Activated CD8-positive, alpha-beta memory T cell treated with anti-CD3 and anti-CD28 coated beads for 48 hours (primary cell): ENCODE data around the gene EIF3F.

Source experiments
- DNase-seq, 3 experiments: peaks; one replicate each; pipeline ENCODE4 v3.0.0-alpha.2; 2020; ENCODE audit warnings: low read depth in 2 of 3, low spot score in 2 of 3

The EIF3F gene

GRCh38 chr11:8021920-8022319, 34.8 kb downstream of the EIF3F start:
- no peak for DNase-seq

DNA sequence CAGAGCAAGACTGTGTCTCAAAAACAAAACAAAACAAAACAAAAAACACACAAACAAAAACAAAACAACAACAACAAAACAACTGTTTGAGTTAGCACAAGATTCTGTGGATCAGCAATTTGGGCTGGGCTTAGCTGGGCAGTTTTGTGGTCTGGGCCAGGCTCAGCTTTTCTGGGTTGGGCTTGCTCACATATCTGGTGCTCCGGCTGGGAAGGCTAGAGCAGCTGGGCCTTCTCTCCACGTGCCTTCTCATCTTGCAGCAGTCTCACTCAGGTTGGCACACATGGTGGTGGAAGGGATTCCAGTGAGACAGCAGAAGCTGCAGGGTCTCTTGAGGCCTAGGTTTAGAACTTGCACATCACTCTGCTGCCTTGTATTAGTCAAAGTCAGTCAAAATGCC, 35.7 kb downstream of the EIF3F start:
- no peak for DNase-seq

GRCh38 chr11:8023831-8024555, 36.9 kb downstream of the EIF3F start:
- DNase-seq: no peak

DNA sequence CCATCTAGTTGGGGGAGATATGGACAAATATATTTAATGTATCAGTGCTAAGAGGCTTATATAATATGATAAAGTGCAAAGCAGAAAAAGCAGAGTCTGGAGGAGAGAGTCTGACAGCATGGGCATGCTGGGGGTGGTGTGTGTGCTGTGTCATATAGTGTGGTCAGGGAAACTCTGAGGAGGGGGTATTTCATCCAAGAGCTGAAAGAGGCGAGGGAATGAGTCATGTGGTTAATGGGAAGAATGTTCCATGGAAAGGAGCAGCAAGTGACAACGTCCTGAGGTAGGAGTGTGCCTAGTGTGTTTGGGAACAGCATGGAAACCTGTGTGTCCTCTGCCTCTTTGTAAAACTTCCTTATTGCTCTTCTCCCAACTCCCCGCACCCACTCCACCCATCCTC, 38.0 kb downstream of the EIF3F start:
- DNase-seq: no peak

DNA sequence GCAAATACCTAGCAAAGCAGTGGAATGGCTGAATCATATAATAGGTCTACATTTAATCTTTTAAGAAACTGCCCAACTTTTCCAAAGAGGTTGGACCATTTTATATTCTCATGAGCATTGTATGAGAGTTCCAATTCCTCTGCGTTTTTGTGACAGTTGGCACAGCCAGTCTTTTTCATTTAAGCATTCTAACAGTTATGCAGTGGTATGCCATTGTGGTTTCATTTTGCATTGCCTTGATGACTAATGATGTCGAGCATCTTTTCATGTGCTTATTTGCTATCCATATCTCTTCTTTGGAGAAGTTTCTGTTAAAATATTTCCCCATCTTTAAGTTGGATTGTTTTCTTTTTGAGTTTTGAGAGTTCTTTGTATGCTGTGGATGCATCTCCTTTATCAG, 38.7 kb downstream of the EIF3F start:
- DNase-seq: no peak

GRCh38 chr11:8026982-8027381, 39.8 kb downstream of the EIF3F start:
- no peak for DNase-seq

- DNase-seq: no peak
These were observed 41.6 kb downstream of the EIF3F start for GRCh38 chr11:8028766-8029165.

- no peak for DNase-seq
These were observed 43.5 kb downstream of the EIF3F start for GRCh38 chr11:8030526-8031247.

GRCh38 chr11:8031248-8032115, 44.3 kb downstream of the EIF3F start:
- no peak for DNase-seq

GRCh38 chr11:8032122-8032521, 45.0 kb downstream of the EIF3F start:
- DNase-seq: no peak

GRCh38 chr11:8032576-8033304, 45.6 kb downstream of the EIF3F start:
- no peak for DNase-seq

DNA sequence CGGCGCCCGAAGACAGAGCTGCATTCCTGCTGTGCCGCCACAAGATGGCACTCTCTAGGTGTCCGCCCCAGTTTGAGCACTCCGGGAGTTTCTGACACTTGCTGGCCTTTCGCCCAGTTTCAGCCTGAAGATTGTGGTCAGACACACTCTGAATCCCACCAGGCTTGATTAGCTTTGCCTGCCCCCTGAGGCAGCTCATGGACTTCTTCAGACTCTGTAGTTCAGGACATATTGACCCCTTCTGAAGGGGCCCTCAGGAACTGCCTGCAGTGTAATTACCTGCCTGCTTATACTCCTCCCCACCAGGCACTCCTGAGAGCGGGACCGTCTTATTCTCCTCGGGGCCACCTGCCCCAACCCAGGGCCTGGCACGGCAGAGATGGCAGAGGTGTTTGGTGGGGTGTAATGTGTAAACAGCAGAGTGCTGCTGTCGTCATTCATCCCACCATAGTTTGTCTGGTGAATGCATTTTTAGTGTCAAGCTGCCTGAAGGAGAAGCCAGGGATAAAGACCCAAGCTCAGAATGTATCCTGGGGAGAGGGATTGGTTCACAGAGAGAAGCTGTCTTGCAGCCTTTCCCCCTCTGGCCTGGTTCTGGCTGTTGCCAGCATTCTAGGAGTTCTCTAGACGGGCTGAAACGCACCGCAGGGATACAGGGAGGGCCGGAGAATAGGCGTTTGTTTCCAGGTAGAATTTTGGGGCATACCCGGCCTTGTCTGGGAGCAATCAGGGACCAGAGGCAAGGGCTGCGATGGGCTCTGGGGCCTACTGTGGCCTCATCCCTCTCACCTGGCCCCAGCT, 46.4 kb downstream of the EIF3F start:
- peak in 2 of 3 experiments; percentile 30 to 33 for DNase-seq

- no peak for DNase-seq
These were observed 47.0 kb downstream of the EIF3F start for GRCh38 chr11:8034106-8034585.

DNA sequence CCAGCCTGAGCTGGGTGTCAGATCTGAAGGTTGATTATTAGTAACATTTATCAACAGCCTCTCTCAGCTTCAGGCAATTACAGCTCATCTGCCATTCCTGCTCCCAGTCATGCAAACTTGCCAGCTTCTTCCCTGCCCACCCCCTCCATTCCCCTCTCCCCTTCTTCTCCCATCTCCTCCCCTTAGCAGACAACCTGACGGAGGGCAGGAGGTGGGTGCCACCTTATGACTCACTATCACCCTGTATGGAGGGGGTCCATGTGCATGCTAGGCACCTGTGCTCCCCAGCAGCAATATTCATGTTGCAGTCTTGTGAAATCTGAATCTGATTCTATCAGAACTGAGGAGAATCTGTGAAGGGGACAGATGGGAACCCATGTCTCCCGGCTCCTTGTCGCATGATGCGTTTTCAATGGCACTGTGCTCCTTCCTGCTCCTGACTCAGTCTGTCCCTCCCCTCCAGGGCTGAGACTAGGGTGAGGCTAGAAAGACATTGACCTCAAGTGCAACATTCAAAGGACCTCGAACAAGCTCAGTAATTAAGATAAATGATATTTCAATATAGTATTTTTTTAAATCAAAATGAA, 47.6 kb downstream of the EIF3F start:
- no peak for DNase-seq

DNA sequence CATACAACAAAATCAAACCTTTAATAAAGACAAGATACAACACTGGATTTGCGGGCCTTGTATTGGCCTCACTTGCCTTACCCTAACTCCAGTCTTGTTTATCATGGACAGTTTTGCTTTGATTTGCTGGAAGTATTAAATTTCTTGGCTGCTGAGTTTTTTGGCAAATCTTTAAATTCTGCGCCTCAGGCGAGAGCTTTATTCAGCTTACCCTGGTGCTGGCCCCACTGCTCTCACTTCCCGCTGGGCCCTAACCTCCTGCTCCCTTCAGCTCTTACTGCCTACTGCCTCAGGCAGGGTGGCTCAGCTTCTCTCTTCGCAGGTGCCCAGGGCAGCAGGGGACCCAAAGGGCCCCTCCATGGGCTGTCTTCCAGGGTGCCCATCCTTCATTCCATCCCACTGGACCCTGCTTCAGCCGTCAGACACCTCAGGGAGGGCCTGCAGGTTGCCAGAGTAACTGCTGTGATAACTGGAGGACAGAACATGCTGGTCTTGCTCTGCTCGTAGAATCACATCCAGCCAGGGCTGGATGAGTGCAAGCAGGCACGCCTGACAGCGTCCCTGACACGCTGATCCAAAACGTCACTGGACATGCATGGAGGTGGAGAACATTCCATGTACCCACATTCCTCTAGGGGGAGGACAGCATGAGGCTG, 48.2 kb downstream of the EIF3F start:
- DNase-seq: no peak

DNA sequence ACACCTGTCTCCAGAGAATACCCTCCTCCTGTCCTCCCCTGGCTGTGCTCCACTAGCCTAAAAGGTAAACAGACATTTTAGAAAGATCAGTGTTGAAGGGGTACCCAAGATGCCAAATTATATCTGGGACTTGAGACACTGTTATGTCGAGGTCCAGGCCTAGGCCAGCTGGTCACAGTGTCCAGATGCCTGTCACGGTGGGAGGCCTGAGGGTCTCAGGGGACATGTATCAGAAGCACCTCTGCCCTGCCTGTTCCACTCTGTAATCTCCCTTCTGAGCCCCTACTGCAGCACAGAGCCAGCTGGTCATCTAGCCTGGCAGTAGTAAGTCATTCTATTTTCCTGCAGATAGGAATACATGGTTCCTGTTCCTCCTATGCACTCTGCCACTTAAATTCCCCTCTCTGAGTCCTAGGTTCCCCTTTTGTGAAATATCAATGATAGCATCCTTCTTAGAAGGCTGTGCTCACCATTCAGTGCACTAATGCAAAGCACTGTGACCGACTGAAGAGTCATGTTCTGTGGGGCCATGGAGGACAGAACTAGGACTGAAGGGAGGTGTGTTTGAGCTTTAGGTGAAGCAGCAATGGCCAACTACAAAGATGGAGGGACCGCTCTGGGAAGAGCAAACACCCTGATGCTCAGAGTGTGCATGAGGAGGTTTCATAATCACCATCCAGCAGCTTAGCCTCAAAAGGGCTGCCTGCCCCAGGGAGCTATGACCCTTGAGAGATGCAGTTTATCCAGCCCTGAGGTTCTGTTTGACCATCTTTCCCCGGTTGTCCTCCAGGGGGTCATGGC, 49.1 kb downstream of the EIF3F start:
- DNase-seq: no peak

DNA sequence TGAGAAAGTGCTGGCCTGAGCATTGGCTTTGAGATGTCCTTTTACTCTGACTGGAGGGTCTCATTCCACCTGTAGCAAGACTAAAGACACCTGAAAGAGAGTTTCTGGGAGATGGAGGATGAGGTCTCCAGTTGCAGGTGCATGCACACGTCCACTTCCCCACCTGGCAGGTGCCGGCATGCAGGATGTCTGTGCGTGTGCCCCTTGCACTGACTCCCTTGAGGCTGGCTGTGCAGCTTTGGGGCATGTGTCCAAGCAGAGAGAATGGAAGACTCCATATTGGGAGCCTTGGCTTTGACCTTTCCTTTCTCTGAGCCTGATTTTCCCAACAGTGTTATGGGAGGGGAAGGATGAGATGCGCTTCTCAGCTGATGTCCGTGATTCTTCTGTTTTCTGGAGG, 49.8 kb downstream of the EIF3F start:
- no peak for DNase-seq

GRCh38 chr11:8038393-8038792, 51.3 kb downstream of the EIF3F start:
- DNase-seq: no peak
